ENCODE results near the gene SH3GL3.

SH3GL3 gene

GRCh38 chr15:83422541-83422940 is 24.6 kb upstream of the SH3GL3 start:
- Histone ChIP-seq H3K4me1 (ENCODE audit: insufficient read depth, low read length, severe bottlenecking) (no peaks in the 10 kb centered on the region), H3K9me2 (ENCODE audit: low read depth, low read length) (no peaks in the 10 kb centered on the region), H4K20me1 (ENCODE audit: insufficient read depth, low read length) (no peaks in the 10 kb centered on the region), H3F3A (ENCODE audit: insufficient read depth, low read length) (no peaks in the 10 kb centered on the region), H3K9me3 (ENCODE audit: low read length) (no peaks in the 10 kb centered on the region), H3K79me2 (ENCODE audit: insufficient read depth, low read length) (no peaks in the 10 kb centered on the region), H3K36me3 (ENCODE audit: insufficient read depth, low read length) (no peaks in the 10 kb centered on the region), H3K4me2 (ENCODE audit: low read length) (no peak overlapping the region), H3K4me3 (ENCODE audit: low read depth, low read length, poor library complexity, severe bottlenecking) (no peak overlapping the region), H3K27me3 (ENCODE audit: insufficient read depth, low read length) (no peaks in the 10 kb centered on the region), H3K9ac (ENCODE audit: low read length) (no peak overlapping the region), H3K27ac (ENCODE audit: low read depth, low read length, poor library complexity, severe bottlenecking) (no peak overlapping the region), H2AFZ (ENCODE audit: low read length) (no peak overlapping the region)
- TF ChIP-seq EZH2 (IDR thresholded peaks at IDR 0.05; ENCODE audit: borderline replicate concordance, low read length): no peak

GRCh38 chr15:83424101-83424500 is 23.0 kb upstream of the SH3GL3 start:
- H2AFZ ChIP-seq (ENCODE audit: low read length): no peak overlapping the region
- H3K9ac ChIP-seq (ENCODE audit: low read length): no peak overlapping the region
- no peaks in the 10 kb centered on the region for H3F3A ChIP-seq (ENCODE audit: insufficient read depth, low read length)
- H3K27me3 ChIP-seq (ENCODE audit: insufficient read depth, low read length): no peaks in the 10 kb centered on the region
- H3K79me2 ChIP-seq (ENCODE audit: insufficient read depth, low read length): no peaks in the 10 kb centered on the region
- H3K9me3 ChIP-seq (ENCODE audit: low read length): no peaks in the 10 kb centered on the region
- no peaks in the 10 kb centered on the region for H4K20me1 ChIP-seq (ENCODE audit: insufficient read depth, low read length)
- TF ChIP-seq EZH2 (IDR thresholded peaks at IDR 0.05; ENCODE audit: borderline replicate concordance, low read length) (no peak), CTCF (IDR thresholded peaks at IDR 0.05; ENCODE audit: low read length) (no peak)
- H3K4me1 ChIP-seq (ENCODE audit: insufficient read depth, low read length, severe bottlenecking): no peaks in the 10 kb centered on the region
- H3K4me3 ChIP-seq (ENCODE audit: low read depth, low read length, poor library complexity, severe bottlenecking): no peak overlapping the region
- no peak overlapping the region for H3K27ac ChIP-seq (ENCODE audit: low read depth, low read length, poor library complexity, severe bottlenecking)
- H3K4me2 ChIP-seq (ENCODE audit: low read length): no peak overlapping the region
- H3K36me3 ChIP-seq (ENCODE audit: insufficient read depth, low read length): no peaks in the 10 kb centered on the region
- H3K9me2 ChIP-seq (ENCODE audit: low read depth, low read length): no peaks in the 10 kb centered on the region

- Histone ChIP-seq H3K4me2 (ENCODE audit: low read length) (no peak overlapping the region), H3F3A (ENCODE audit: insufficient read depth, low read length) (no peaks in the 10 kb centered on the region), H3K9ac (ENCODE audit: low read length) (no peak overlapping the region), H3K9me3 (ENCODE audit: low read length) (no peaks in the 10 kb centered on the region), H3K36me3 (ENCODE audit: insufficient read depth, low read length) (no peaks in the 10 kb centered on the region), H2AFZ (ENCODE audit: low read length) (no peak overlapping the region), H3K27me3 (ENCODE audit: insufficient read depth, low read length) (no peaks in the 10 kb centered on the region), H3K27ac (ENCODE audit: low read depth, low read length, poor library complexity, severe bottlenecking) (no peak overlapping the region), H3K4me3 (ENCODE audit: low read depth, low read length, poor library complexity, severe bottlenecking) (no peak overlapping the region), H3K79me2 (ENCODE audit: insufficient read depth, low read length) (no peaks in the 10 kb centered on the region), H4K20me1 (ENCODE audit: insufficient read depth, low read length) (no peaks in the 10 kb centered on the region), H3K9me2 (ENCODE audit: low read depth, low read length) (no peaks in the 10 kb centered on the region), H3K4me1 (ENCODE audit: insufficient read depth, low read length, severe bottlenecking) (no peaks in the 10 kb centered on the region)
- no peak for TF ChIP-seq EZH2 (IDR thresholded peaks at IDR 0.05; ENCODE audit: borderline replicate concordance, low read length)
Measured at GRCh38 chr15:83430441-83430840, 16.7 kb upstream of the SH3GL3 start.

GRCh38 chr15:83431521-83431920 is 15.6 kb upstream of the SH3GL3 start:
- Histone ChIP-seq H3K4me1 (ENCODE audit: insufficient read depth, low read length, severe bottlenecking) (no peaks in the 10 kb centered on the region), H3K9me3 (ENCODE audit: low read length) (no peaks in the 10 kb centered on the region), H3K36me3 (ENCODE audit: insufficient read depth, low read length) (no peaks in the 10 kb centered on the region), H2AFZ (ENCODE audit: low read length) (no peak overlapping the region), H3K4me3 (ENCODE audit: low read depth, low read length, poor library complexity, severe bottlenecking) (no peak overlapping the region), H3F3A (ENCODE audit: insufficient read depth, low read length) (no peaks in the 10 kb centered on the region), H3K79me2 (ENCODE audit: insufficient read depth, low read length) (no peaks in the 10 kb centered on the region), H3K9ac (ENCODE audit: low read length) (no peak overlapping the region), H3K27ac (ENCODE audit: low read depth, low read length, poor library complexity, severe bottlenecking) (no peak overlapping the region), H4K20me1 (ENCODE audit: insufficient read depth, low read length) (no peaks in the 10 kb centered on the region), H3K27me3 (ENCODE audit: insufficient read depth, low read length) (no peaks in the 10 kb centered on the region), H3K4me2 (ENCODE audit: low read length) (no peak overlapping the region), H3K9me2 (ENCODE audit: low read depth, low read length) (no peaks in the 10 kb centered on the region)
- no peak for TF ChIP-seq CTCF (IDR thresholded peaks at IDR 0.05; ENCODE audit: low read length)
- no peak for TF ChIP-seq EZH2 (IDR thresholded peaks at IDR 0.05; ENCODE audit: borderline replicate concordance, low read length)
